D721Med (cell line): ENCODE measurements around the gene RAI2.
A peak's percentile ranks its signal among the peaks of the same experiment; 100 is the strongest.
"Not testable (repeated sequence)": the region's sequence is repeated elsewhere in the genome, so short reads cannot be mapped to it uniquely, and the experiment has no call there.

ENCODE experiments used
- DNase-seq: peaks from one replicate; pipeline ENCODE4 v3.0.0; 2011; ENCODE audit warnings: low spot score; ENCODE audit not compliant: insufficient read length
- FAIRE-seq: peaks from 2 replicates; lab custom pipeline; 2011; peaks lifted over from hg19 to GRCh38; lab: Jason Lieb, UNC
- TF ChIP-seq, protein P1 (sequence below): IDR thresholded peaks from 2 replicates; pipeline ENCODE4 v1.5.1; 2012; ENCODE audit warnings: mild to moderate bottlenecking, control low read depth; ENCODE audit not compliant: insufficient read depth; ENCODE audit errors: missing control alignments

The RAI2 gene

DNA sequence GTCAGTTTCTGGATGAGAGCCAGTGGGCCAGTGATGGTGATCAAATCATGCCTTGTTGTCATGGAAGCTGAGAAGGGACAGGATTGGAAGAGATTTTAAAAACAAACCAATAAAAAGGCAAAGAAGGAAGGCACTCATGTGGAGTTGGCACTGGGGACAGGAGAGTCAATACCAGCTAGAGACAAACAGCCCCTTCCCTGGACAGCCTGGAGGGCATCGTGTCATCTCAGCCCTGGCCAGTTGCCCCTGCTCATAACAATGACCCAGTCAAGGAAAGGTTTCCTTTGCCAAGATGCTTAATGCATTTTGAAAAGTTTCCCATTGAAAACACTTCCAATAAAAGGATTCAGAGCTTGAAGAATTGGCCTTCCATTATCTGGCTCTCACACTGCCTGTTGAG, 68.3 kb downstream of the RAI2 start:
- DNase-seq (no peak), FAIRE-seq (no peak)

DNA sequence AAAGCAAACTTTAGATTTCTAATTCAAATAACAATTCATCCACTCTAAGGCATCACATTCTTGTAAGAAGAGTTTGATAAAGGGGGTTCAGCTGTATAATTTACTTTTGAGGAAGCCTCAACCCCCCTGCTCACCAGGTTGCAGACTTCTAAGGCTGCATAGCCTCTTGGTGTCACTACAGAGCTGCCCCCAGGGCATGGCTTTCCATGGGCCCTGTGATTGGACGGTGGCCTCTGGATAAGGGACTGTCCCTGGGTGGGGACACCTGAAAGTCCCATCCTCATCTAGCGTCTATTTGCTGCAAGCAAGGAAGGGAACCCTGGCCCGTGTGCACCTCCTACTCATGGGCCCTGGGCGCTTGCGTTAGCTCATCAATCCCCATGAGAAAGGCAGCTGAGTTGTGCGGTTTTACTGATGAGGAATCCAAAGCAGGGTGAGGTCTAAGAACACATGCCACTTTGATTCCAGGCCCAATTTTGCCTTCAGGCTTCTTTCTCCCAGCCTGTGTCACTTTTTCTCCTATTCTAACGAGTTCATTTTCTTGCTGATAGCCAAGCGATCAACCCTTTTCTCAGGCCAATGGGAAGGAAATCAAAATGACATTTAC, 72.0 kb downstream of the RAI2 start:
- no peak for DNase-seq
- TF ChIP-seq, protein P1, sequence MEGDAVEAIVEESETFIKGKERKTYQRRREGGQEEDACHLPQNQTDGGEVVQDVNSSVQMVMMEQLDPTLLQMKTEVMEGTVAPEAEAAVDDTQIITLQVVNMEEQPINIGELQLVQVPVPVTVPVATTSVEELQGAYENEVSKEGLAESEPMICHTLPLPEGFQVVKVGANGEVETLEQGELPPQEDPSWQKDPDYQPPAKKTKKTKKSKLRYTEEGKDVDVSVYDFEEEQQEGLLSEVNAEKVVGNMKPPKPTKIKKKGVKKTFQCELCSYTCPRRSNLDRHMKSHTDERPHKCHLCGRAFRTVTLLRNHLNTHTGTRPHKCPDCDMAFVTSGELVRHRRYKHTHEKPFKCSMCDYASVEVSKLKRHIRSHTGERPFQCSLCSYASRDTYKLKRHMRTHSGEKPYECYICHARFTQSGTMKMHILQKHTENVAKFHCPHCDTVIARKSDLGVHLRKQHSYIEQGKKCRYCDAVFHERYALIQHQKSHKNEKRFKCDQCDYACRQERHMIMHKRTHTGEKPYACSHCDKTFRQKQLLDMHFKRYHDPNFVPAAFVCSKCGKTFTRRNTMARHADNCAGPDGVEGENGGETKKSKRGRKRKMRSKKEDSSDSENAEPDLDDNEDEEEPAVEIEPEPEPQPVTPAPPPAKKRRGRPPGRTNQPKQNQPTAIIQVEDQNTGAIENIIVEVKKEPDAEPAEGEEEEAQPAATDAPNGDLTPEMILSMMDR = no peak
- FAIRE-seq = no peak

More for the DNA sequence above, 68.3 kb downstream of the RAI2 start:
- TF ChIP-seq, protein P1 = no peak

DNA sequence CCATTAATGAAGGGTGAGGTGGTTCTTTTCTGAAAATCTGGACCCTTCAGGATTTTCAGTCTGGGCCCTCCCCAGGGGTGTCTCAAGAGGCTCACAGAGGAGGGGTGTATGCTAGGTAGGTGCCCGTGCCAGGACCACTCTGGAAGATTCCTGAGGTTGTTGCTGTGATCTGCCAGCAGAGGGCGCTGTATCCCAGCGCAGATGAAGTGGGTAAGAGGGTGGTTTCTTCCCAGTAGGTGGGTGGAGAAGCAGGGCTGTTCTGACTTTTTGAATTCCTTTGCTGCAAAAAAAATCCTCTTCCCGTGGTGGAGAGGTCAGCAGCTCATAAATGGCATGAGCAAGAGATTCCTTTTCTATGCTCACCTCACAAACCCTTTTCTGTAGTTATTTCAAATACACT, 72.7 kb downstream of the RAI2 start:
- FAIRE-seq (no peak), DNase-seq (peak; percentile 29)
- TF ChIP-seq, protein P1 = peak; percentile 57

DNA sequence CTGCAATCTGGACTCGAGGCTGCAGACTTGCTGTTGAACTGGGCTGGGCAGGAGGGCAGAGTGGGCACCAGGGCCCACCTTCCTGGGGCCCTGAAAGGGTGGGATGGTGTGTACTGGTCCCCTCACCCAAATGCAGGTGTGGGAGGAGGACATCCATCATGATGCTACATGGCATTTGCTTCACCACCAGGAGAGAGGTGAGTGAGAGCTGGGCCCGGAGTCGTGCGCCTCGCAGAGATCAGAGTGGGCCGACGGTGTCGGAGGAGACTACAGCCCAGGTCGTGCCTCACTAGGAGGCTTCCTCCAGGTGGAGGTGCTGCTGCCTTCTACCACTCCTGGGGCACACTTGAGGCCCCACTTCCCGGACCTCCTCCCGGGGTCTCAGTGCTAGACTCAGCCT, 73.5 kb downstream of the RAI2 start:
- no peak for DNase-seq
- TF ChIP-seq, protein P1 = no peak
- FAIRE-seq = no peak

DNA sequence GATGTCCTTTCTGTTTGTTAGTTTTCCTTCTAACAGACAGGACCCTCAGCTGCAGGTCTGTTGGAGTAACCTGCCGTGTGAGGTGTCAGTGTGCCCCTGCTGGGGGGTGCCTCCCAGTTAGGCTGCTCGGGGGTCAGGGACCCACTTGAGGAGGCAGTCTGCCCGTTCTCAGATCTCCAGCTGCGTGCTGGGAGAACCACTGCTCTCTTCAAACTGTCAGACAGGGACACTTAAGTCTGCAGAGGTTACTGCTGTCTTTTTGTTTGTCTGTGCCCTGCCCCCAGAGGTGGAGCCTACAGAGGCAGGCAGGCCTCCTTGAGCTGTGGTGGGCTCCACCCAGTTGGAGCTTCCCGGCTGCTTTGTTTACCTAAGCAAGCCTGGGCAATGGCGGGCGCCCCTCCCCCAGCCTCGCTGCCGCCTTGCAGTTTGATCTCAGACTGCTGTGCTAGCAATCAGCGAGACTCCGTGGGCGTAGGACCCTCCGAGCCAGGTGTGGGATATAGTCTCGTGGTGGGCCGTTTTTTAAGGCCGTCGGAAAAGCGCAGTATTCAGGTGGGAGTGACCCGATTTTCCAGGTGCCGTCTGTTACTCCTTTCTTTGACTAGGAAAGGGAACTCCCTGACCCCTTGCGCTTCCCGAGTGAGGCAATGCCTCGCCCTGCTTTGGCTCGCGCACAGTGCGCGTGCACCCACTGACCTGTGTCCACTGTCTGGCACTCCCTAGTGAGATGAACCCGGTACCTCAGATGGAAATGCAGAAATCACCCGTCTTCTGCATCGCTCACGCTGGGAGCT, 74.3 kb downstream of the RAI2 start:
- not testable (repeated sequence) for FAIRE-seq, DNase-seq

DNA sequence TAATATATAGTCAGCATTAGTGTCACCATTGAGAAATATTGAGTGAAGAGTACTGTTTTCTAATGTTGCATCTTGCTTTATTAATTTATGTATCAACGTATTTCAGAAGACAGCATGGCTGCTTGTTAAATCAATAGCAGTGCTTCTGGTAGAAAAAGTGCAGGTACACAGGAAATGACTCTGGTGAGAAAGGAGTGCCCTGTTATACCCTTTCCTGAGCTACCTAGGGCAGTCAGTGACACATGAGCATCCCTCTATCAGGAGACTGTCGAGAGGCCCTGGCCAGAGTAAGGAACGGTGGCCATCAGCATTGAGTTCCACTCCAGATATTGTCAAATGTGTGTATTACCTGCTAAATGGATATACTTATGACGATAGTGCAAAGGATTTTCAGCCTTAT, 81.7 kb downstream of the RAI2 start:
- TF ChIP-seq, protein P1 = no peak
- no peak for DNase-seq
- FAIRE-seq = no peak

DNA sequence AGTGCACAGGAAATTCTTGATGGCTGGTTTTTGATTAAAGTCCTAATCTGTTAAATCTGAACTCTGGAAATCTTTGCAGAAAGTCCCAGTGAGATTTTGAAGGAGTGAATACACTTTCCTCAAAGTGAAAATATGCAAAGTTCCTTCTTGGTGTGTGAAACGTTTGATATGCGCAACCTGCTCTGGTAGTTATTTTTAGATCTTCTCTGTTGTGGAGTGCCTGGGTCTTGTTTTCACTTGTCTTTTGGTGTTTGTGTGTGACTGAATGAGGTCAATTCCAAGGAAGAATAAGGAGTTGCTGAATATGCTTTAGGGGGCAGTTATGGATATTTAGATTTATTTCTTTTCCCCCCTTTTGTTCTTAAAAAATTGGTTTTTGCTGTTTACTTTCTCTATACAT, 82.1 kb downstream of the RAI2 start:
- no peak for FAIRE-seq
- no peak for DNase-seq
- TF ChIP-seq, protein P1 = no peak
